RPMI7951 (cell line): ENCODE measurements around the gene MYL6B. TPM values are rescaled to one million over a fixed set of nuclear protein-coding genes. Genes with fewer than 3 reads are reported as not detected.

ENCODE experiments used
- DNase-seq: peaks from one replicate; pipeline ENCODE4 v3.0.0-alpha.2; 2012; ENCODE audit warnings: low read depth
- total RNA-seq: library from RNA; depleted of rRNA; stranded (reverse); fragments of >200 nt; shearing (Covaris generic); gene quantifications from 2 replicates; pipeline ENCODE4 v1.2.3, GENCODE V29; 2014

Gene MYL6B
- total RNA-seq, 1 experiment from 2014 or later: 62.7 TPM

GRCh38 chr12:56122637-56123036 is 29.8 kb upstream of the MYL6B start:
- DNase-seq: no peak

GRCh38 chr12:56124133-56124532 is 28.3 kb upstream of the MYL6B start:
- no peak for DNase-seq

- no peak for DNase-seq
These were observed 25.6 kb upstream of the MYL6B start for GRCh38 chr12:56126732-56127239.

- no peak for DNase-seq
These were observed 24.9 kb upstream of the MYL6B start for GRCh38 chr12:56127485-56127887.

GRCh38 chr12:56127888-56128669 is 24.3 kb upstream of the MYL6B start, which contains the start of gene ESYT1:
Gene ESYT1, plus strand, starts transcription at chr12:56128267. Its CDS starts 53 bp downstream, at chr12:56128320.
- peak; percentile 99 for DNase-seq

- DNase-seq: peak; percentile 20
These were observed 23.6 kb upstream of the MYL6B start for GRCh38 chr12:56128670-56129205.

- peak; percentile 74 for DNase-seq
These were observed 23.0 kb upstream of the MYL6B start for GRCh38 chr12:56129206-56129941.

GRCh38 chr12:56129942-56130495 is 22.4 kb upstream of the MYL6B start:
- DNase-seq: no peak

- DNase-seq: no peak
These were observed 21.5 kb upstream of the MYL6B start for GRCh38 chr12:56130876-56131275.

GRCh38 chr12:56134897-56135296 is 17.5 kb upstream of the MYL6B start:
- no peak for DNase-seq

- DNase-seq: no peak
These were observed 14.4 kb upstream of the MYL6B start for GRCh38 chr12:56137853-56138571.

- no peak for DNase-seq
These were observed 10.2 kb upstream of the MYL6B start for GRCh38 chr12:56141946-56142784.

- DNase-seq: no peak
These were observed 9.2 kb upstream of the MYL6B start for GRCh38 chr12:56143217-56143616.

- no peak for DNase-seq
These were observed 8.5 kb upstream of the MYL6B start for GRCh38 chr12:56143870-56144269.

- no peak for DNase-seq
These were observed 7.2 kb upstream of the MYL6B start for GRCh38 chr12:56145217-56145616.

- DNase-seq: no peak
These were observed 5.6 kb upstream of the MYL6B start for GRCh38 chr12:56146492-56147460.

- no peak for DNase-seq
These were observed 1.8 kb upstream of the MYL6B start for GRCh38 chr12:56150563-56150962.

GRCh38 chr12:56151672-56152131 is 685 bp upstream of the MYL6B start:
- no peak for DNase-seq
